Glutamatergic neuron (in vitro differentiated cells): ENCODE measurements around the gene GMDS. TPM values are rescaled to one million over a fixed set of nuclear protein-coding genes. Genes with fewer than 3 reads are reported as not detected.

Source experiments
- DNase-seq: peaks from one replicate; pipeline ENCODE4 v3.0.0; 2022
- H3K27ac Mint-ChIP-seq: one replicate; pipeline ENCODE4 v1.8.0; 2020; ENCODE audit warnings: mild to moderate bottlenecking, mixed read lengths, inconsistent platforms; ENCODE audit not compliant: unreplicated experiment
- H3K27me3 Mint-ChIP-seq: one replicate; pipeline ENCODE4 v1.8.0; 2020; ENCODE audit warnings: mild to moderate bottlenecking, moderate library complexity, mixed read lengths, inconsistent platforms; ENCODE audit not compliant: unreplicated experiment
- H3K36me3 Mint-ChIP-seq: one replicate; pipeline ENCODE4 v1.8.0; 2020; ENCODE audit warnings: mild to moderate bottlenecking, mixed read lengths, inconsistent platforms; ENCODE audit not compliant: unreplicated experiment
- H3K4me1 Mint-ChIP-seq: one replicate; pipeline ENCODE4 v1.8.0; 2020; ENCODE audit warnings: mild to moderate bottlenecking, low read depth, mixed read lengths, inconsistent platforms; ENCODE audit not compliant: unreplicated experiment
- H3K4me3 Mint-ChIP-seq: one replicate; pipeline ENCODE4 v1.8.0; 2020; ENCODE audit warnings: mild to moderate bottlenecking, mixed read lengths, inconsistent platforms; ENCODE audit not compliant: unreplicated experiment
- H3K9me3 Mint-ChIP-seq: one replicate; pipeline ENCODE4 v1.8.0; 2020; ENCODE audit warnings: mild to moderate bottlenecking, moderate library complexity, mixed read lengths, inconsistent platforms; ENCODE audit not compliant: unreplicated experiment
- CTCF ChIP-seq: fragments of 200-600 bp; sonication (generic); IDR thresholded peaks from one replicate; pipeline ENCODE4 v1.5.0; 2021; ENCODE audit not compliant: partially characterized antibody, unreplicated experiment
- total RNA-seq: library from RNA; stranded (reverse); fragmentation: NEBNext Ultra II Directional; extraction: Animal tissue kit (Norgen Biotek cat#: 25700); gene quantifications from one replicate; pipeline ENCODE4 v1.2.1, GENCODE V29; 2021; ENCODE audit not compliant: unreplicated experiment

The GMDS gene
- total RNA-seq, 1 donor from 2014 or later: 8.9 TPM

DNA sequence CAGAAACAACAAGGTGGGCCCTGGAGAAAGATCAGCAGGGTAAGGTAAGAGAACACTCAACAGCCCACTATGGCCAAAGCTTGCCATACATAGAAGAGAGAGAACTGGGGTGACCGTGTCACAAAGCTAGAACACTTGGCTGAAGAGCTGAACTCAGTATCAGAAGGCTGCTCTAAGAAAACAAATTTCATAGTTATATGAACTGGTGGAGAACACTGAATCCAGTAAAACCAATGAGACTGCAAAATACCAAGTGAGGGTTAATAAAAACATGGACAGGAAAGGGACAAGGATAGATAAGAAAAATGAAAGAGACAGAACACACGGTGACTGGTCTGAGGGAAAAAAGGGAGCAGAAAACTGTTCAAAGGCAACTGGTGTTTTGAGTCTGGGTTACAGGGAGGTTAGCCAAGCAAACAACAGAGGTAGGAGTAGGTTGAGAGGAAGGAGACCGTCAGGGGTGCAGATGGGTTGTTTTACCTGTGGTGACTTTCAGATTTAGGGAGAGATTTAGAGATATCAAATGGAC lies 56.5 kb downstream of the GMDS start:
- no peaks in the 10 kb centered on the region for H3K9me3 Mint-ChIP-seq
- TF ChIP-seq CTCF: no peak
- DNase-seq: no peak
- H3K4me3 Mint-ChIP-seq: no peak overlapping the region
- no peaks in the 10 kb centered on the region for H3K36me3 Mint-ChIP-seq
- no peak overlapping the region for H3K27ac Mint-ChIP-seq
- no peaks in the 10 kb centered on the region for H3K27me3 Mint-ChIP-seq
- peaks cover under 1% of the 10 kb centered on the region for H3K4me1 Mint-ChIP-seq

DNA sequence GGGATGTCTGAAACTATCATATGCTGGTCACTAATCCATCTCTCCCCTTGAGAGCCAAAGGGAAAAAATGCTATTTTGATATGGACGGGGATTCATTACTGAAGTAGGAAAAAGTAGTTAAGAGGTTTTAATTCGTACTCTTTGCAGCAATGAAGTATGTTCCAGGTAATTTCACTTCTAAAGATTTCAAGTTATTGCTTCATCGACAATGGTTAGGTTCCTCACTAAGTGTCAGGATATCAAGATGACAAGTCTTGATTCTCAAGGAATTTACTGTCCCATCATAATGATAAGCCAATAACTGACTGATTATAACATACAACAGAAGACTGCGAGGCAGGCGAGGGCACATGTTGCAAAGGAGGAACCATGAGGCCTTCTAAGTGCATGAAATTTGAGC lies 57.0 kb downstream of the GMDS start:
- no peaks in the 10 kb centered on the region for H3K9me3 Mint-ChIP-seq
- no peak overlapping the region for H3K27ac Mint-ChIP-seq
- no peaks in the 10 kb centered on the region for H3K36me3 Mint-ChIP-seq
- no peaks in the 10 kb centered on the region for H3K4me1 Mint-ChIP-seq
- no peak for TF ChIP-seq CTCF
- no peak overlapping the region for H3K4me3 Mint-ChIP-seq
- no peak for DNase-seq
- no peaks in the 10 kb centered on the region for H3K27me3 Mint-ChIP-seq

DNA sequence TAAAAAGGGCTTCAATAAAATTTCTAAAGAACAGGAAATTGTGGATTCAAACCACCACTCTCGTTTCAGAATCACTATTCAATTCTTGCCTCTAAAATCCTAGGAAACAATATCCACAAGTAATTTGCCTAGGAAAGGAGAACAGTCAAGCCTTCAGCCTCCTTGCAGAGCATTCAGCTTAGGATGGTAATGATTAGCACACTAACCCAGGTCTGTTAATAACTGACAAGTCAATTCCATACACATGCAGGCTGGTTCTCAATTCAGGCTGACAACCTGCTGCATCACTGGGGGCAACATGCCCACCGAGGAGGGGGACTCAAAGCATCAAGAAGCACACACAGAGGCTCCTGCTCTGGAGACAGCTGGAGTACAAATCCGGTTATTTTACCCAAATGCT lies 57.6 kb downstream of the GMDS start:
- TF ChIP-seq CTCF: no peak
- H3K4me3 Mint-ChIP-seq: no peak overlapping the region
- H3K4me1 Mint-ChIP-seq: no peaks in the 10 kb centered on the region
- no peaks in the 10 kb centered on the region for H3K27me3 Mint-ChIP-seq
- no peak for DNase-seq
- H3K9me3 Mint-ChIP-seq: no peaks in the 10 kb centered on the region
- H3K36me3 Mint-ChIP-seq: no peaks in the 10 kb centered on the region
- H3K27ac Mint-ChIP-seq: no peak overlapping the region

GRCh38 chr6:2186516-2186915 lies 58.9 kb downstream of the GMDS start:
- no peak overlapping the region for H3K27ac Mint-ChIP-seq
- no peaks in the 10 kb centered on the region for H3K9me3 Mint-ChIP-seq
- no peaks in the 10 kb centered on the region for H3K27me3 Mint-ChIP-seq

GRCh38 chr6:2185466-2185865 lies 59.9 kb downstream of the GMDS start:
- Mint-ChIP-seq H3K9me3 (no peaks in the 10 kb centered on the region), H3K27ac (no peak overlapping the region), H3K27me3 (no peaks in the 10 kb centered on the region), H3K4me1 (peaks cover 5% of the 10 kb centered on the region), H3K36me3 (no peaks in the 10 kb centered on the region), H3K4me3 (no peak overlapping the region)
- no peak for TF ChIP-seq CTCF
- no peak for DNase-seq

More at GRCh38 chr6:2186516-2186915, 58.9 kb downstream of the GMDS start:
- TF ChIP-seq CTCF: no peak
- no peak for DNase-seq
- Mint-ChIP-seq H3K4me1 (peaks cover 1% of the 10 kb centered on the region), H3K36me3 (no peaks in the 10 kb centered on the region), H3K4me3 (no peak overlapping the region)
